HUES6 (cell line): ENCODE data around the gene COX8A.

Source experiments
- H3K27ac ChIP-seq: 2 replicates; pipeline ENCODE4 v1.7.0; 2013; ENCODE audit warnings: low read depth, mild to moderate bottlenecking, low read length, inconsistent platforms
- H3K27me3 ChIP-seq: 2 replicates; pipeline ENCODE4 v1.6.1; 2013; ENCODE audit warnings: low read length; ENCODE audit not compliant: control insufficient read depth, insufficient read depth
- H3K36me3 ChIP-seq: 2 replicates; pipeline ENCODE4 v1.6.1; 2013; ENCODE audit warnings: low read length; ENCODE audit not compliant: control insufficient read depth, insufficient read depth
- H3K4me1 ChIP-seq: 2 replicates; pipeline ENCODE4 v1.6.1; 2013; ENCODE audit warnings: low read length; ENCODE audit not compliant: control insufficient read depth, insufficient read depth
- H3K4me3 ChIP-seq: 2 replicates; pipeline ENCODE4 v1.5.1; 2013; ENCODE audit warnings: low read depth, low read length
- H3K9ac ChIP-seq: one replicate; pipeline ENCODE4 v1.6.1; 2013; ENCODE audit warnings: mild to moderate bottlenecking, low read length
- H3K9me3 ChIP-seq: 2 replicates; pipeline ENCODE4 v1.6.1; 2013; ENCODE audit warnings: low read depth, low read length; ENCODE audit not compliant: control insufficient read depth, insufficient read depth

Gene COX8A

DNA sequence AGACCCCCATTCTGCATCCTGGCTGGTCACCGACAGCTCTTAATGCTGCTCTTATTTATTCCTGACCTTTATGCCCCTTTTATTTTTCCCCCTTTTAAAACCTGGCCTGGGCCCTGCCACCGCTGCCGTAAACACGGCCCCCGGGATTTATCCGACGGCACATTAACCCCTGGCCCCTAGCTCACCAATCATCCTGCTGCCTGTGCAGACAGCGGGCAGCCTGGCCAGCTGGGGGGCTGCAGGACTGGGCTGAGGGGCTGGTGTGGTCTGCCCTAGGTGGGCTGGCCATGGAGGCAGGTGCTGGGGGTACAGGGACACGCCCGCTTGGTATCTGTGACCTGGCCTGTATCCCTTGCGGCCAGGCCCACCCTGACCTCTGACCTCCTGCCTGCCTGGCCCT lies 39.9 kb downstream of the COX8A start:
- Histone ChIP-seq H3K9me3 (no peaks in the 10 kb centered on the region), H3K27me3 (peaks cover 56% of the 10 kb centered on the region), H3K4me1 (peaks cover 11% of the 10 kb centered on the region; the same call in 1 of the 2 replicates), H3K4me3 (no peak overlapping the region), H3K9ac (no peak overlapping the region), H3K36me3 (no peaks in the 10 kb centered on the region), H3K27ac (no peak overlapping the region)

DNA sequence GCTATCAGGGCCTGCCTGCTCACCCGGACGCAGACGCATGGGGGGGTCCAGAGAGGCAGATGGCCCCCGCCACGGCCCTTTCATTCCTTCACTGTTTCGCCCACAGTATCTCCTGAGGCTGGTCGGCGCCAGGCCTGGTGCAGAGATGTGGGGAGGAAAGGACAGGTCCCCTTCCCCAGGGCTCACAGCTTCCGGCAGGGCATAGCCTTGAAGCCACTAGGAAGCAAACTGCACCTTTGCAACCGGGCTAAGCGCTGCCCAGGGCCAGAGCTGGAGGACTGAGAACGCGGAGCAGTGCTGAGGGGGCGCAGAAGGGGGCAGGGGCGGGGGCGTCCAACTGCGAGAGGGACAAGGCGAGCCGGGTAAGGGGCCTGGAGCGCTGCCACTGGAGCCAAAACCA lies 41.1 kb downstream of the COX8A start:
- Histone ChIP-seq H3K4me3 (no peak overlapping the region), H3K27ac (no peak overlapping the region), H3K27me3 (peaks cover 56% of the 10 kb centered on the region), H3K4me1 (peaks cover 13% of the 10 kb centered on the region; the same call in 1 of the 2 replicates), H3K36me3 (no peaks in the 10 kb centered on the region), H3K9me3 (no peaks in the 10 kb centered on the region), H3K9ac (no peak overlapping the region)

DNA sequence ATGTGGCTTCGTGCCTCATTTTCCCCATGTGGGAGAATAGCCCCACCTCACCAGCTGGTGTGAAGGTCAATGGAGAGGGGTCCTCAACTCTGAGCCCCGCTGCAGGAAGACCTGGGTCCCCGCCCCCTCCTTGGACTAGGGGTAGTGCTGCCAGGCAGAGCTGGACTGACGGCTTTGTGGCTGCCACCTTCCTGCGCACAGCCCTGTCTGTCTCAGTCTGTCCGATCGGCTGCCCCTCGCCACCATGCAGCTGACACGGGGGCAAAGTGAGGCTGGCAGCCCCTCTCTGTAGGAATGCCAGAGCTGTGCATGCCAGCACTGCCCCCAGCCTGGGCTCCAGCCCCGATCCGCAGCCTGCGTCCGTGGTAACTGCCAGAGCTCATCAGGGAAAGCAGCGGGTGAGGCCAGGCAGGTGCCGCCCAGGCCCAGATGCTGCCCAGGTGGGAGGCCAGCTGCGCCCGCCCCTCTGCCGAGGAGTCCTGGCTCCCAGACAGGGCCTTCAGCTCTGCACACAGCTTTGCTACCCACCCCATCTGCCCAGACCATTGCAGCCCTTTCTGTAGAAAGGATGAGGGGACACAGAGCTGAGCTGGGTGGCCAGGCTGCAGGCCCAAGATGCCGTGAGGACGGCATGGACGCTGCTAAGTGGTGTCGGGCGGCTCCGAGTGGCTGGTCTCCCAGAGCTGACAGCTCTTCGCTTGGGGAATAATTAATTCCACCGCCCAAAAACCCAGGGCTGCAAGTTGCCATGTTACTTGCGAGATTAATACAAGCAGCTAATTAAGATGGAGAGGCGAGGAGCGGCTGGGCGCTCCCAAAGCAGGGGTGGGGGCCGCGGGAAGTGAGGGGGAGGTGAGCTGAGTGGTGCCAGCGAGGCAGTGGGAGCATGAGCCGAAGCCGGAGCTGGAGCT lies 41.8 kb downstream of the COX8A start:
- Histone ChIP-seq H3K9ac (no peak overlapping the region), H3K27me3 (peaks cover 53% of the 10 kb centered on the region), H3K9me3 (no peaks in the 10 kb centered on the region), H3K27ac (no peak overlapping the region), H3K4me3 (no peak overlapping the region), H3K4me1 (peaks cover 19% of the 10 kb centered on the region), H3K36me3 (no peaks in the 10 kb centered on the region)

DNA sequence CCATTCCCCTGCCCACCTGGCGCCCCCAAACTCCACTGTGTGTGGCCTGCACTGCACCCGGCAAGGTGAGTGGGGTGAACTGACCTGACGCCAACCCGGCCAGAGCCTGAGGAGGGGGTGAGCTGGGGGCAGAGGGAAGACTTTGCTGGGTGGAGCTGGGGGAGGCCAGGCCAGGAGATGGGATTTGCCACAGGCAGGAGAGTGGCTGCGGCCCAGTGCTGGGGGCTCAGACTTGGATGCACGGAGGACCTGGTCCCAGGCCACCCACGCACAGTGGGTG lies 43.5 kb downstream of the COX8A start:
- no peak overlapping the region for H3K27ac ChIP-seq
- H3K36me3 ChIP-seq: no peaks in the 10 kb centered on the region
- no peaks in the 10 kb centered on the region for H3K9me3 ChIP-seq
- H3K9ac ChIP-seq: no peak overlapping the region
- H3K27me3 ChIP-seq: peaks cover 44% of the 10 kb centered on the region
- H3K4me3 ChIP-seq: no peak overlapping the region
- peaks cover 33% of the 10 kb centered on the region for H3K4me1 ChIP-seq

DNA sequence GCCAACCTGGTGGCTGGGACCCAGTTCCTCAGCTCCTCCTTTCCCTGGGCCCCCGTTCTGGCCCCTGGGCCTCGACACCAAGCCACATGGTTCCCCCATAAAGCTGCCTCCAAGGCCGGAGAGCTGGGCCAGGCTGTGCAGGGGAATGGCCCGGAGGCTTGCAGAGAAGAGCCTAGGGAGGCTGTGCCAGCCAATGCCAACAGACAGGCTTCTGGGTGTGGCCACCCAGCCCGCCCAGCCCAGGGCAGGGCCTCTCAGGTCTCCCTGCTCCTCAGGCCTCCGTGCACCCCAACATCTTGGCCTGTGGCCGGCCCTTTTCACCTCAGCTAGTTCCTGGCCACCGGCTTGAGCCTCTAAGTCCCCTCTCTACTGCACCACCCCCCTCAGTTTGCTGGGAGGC lies 43.9 kb downstream of the COX8A start:
- H3K4me3 ChIP-seq: no peak overlapping the region
- no peak overlapping the region for H3K9ac ChIP-seq
- H3K27ac ChIP-seq: no peak overlapping the region
- H3K36me3 ChIP-seq: no peaks in the 10 kb centered on the region
- peaks cover 33% of the 10 kb centered on the region for H3K4me1 ChIP-seq
- peaks cover 42% of the 10 kb centered on the region for H3K27me3 ChIP-seq
- no peaks in the 10 kb centered on the region for H3K9me3 ChIP-seq

DNA sequence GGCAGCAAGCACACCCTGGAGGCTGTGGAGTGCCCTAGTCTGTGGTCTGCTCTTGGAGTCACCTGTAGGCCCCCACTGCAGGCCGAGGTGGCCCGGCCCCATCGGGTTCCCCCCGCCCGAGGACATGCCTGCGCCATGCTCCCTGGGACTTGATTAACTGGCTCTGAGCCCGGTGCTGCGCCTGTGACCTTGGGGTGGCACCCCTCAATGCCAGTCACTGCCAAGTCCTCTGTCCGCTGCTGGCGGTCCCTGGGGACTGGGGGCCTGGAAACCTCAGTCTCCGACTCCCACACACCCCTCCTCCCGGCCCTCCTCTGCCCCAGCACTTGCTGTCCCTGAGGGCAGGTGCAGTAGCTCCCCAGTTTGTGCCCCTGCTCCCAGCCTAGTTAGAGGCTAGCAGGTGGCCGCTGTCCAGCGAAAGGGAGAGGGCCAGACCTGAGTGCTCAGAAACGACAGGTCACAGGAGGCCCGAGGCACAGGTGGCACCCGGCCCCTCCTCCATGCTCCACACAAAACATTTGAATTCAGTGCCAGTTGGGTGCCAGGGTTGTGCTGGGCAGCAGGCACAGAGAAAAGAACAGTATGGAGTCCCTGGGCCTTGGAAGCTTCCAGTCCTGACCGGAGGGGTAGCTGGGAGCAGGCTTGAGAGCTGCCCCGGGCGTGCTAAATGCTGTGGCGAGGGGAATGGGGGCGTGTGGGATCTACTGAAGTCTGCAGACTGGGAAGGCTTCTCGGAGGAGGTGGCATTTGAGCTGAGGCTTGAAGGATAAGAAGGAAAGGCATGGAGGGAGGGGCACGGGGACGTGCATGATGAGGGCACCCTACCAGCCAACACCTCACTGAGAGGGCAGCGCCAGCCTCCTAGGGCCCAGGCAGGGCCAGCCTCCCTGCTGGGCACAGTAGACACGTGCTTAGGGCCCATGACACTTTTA lies 45.0 kb downstream of the COX8A start:
- H3K9me3 ChIP-seq: no peaks in the 10 kb centered on the region
- H3K4me1 ChIP-seq: peaks cover 43% of the 10 kb centered on the region
- no peak overlapping the region for H3K9ac ChIP-seq
- peaks cover 34% of the 10 kb centered on the region for H3K27me3 ChIP-seq
- H3K27ac ChIP-seq: no peak overlapping the region
- H3K36me3 ChIP-seq: no peaks in the 10 kb centered on the region
- no peak overlapping the region for H3K4me3 ChIP-seq

DNA sequence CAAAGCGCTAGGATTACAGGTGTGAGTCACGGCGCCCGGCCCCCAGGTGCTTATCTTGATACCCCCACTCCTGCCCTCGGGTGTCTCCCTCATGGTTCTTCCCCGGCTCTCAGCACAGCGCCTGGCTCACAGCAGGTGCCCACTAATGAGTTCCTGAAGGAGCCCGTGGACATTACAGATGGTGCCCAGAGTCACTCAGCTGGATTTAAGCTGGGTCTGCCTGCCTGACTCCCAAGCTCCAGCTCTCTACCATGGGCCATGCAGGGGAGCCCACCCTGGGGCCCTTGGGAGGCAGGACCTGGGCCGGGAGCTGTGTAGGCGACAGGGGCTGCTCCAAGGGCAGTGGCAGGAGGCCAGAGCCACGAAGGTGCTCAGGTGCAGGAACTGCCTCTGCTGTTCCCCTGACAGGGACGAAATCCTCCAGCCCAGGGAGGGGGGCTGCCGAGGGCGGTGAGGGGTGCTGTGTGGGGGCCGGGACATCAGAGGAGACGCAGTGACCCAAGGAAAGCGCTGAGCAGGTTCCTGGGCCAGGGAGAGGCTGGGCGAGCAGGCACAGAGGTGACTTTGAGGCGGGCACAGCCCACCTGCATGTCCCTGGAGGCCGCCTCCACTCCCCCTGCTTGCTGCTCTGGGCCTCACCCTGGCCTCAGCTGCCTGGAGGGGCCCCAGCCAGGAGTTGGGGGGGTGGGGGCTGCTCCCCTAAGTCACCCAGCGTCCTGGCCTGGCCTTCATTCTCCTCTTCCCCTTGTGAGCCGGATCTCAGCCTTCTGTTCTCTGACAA lies 46.7 kb downstream of the COX8A start:
- H3K4me1 ChIP-seq: peaks cover 50% of the 10 kb centered on the region
- H3K4me3 ChIP-seq: no peak overlapping the region
- H3K9ac ChIP-seq: no peak overlapping the region

DNA sequence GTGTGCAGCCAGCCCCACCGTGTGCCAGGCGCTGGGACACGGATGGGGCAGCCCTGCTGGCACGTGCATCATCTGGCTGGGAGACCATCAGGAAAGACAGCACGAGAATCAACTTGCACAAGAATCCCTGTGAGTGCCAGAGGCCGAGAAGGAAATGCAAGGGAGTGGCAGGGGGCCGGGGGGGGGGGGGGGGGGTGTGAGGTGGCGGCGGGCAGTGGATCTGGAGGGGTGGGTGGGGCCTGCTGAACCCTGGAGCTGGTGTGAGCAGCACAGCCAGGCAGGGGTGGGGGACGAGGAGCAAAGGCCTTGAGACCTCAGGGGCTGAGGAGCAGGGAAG lies 47.3 kb downstream of the COX8A start:
- no peak overlapping the region for H3K9ac ChIP-seq
- no peaks in the 10 kb centered on the region for H3K9me3 ChIP-seq
- H3K27ac ChIP-seq: 0 out of 2 replicates have a peak overlapping the region, but pooled peaks have one; percentile 37
- peaks cover 26% of the 10 kb centered on the region for H3K27me3 ChIP-seq
- H3K4me3 ChIP-seq: no peak overlapping the region
- no peaks in the 10 kb centered on the region for H3K36me3 ChIP-seq
- peaks cover 51% of the 10 kb centered on the region for H3K4me1 ChIP-seq

More for the DNA sequence above, 46.7 kb downstream of the COX8A start:
- Histone ChIP-seq H3K36me3 (no peaks in the 10 kb centered on the region), H3K27ac (0 out of 2 replicates have a peak overlapping the region, but pooled peaks have one; percentile 37), H3K9me3 (no peaks in the 10 kb centered on the region), H3K27me3 (peaks cover 26% of the 10 kb centered on the region)

DNA sequence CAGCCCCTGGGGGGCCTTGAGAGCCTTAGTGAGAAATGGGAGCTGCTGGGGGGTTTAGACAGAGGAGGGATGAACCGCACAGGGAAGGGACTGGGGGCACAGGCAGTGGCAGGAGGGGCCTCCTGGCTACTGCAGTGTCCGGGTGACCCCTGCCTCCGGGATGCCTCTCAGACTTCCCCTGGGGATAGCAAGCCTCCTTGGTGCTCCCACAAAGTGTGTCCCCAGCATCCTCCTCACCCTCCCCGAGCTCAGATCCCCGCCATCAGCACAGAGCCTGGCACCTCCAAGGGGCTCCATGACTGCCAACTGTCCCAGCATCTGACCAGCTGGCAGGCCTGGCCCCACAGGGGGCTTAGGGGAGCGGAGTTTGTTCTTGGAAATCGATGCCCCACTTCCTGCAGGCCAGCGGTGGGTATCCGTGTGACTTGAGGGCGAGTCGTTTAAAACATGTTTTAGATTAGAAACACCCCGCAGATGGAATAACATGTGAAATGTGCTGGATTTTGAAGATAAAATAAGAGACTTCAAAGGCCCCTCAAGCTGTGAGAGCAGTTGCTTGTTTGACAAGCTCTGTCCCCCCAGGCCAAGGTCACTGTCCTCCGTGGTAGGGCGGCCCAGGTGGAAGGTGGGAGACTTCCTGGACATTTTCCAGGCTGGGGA lies 47.8 kb downstream of the COX8A start:
- no peak overlapping the region for H3K27ac ChIP-seq

More for the DNA sequence above, 47.8 kb downstream of the COX8A start:
- Histone ChIP-seq H3K27me3 (peaks cover 25% of the 10 kb centered on the region), H3K4me1 (peaks cover 56% of the 10 kb centered on the region), H3K4me3 (no peak overlapping the region), H3K36me3 (no peaks in the 10 kb centered on the region), H3K9me3 (no peaks in the 10 kb centered on the region), H3K9ac (no peak overlapping the region)
